NK-92 (cell line): ENCODE data around the gene TACC2.
"Not testable (repeated sequence)": the region's sequence is repeated elsewhere in the genome, so short reads cannot be mapped to it uniquely, and the experiment has no call there.

Experiments used
- DNase-seq: peaks from one replicate; lab custom pipeline; 2025; ENCODE audit not compliant: unreplicated experiment; lab: John Stamatoyannopoulos, UW

Gene TACC2

DNA sequence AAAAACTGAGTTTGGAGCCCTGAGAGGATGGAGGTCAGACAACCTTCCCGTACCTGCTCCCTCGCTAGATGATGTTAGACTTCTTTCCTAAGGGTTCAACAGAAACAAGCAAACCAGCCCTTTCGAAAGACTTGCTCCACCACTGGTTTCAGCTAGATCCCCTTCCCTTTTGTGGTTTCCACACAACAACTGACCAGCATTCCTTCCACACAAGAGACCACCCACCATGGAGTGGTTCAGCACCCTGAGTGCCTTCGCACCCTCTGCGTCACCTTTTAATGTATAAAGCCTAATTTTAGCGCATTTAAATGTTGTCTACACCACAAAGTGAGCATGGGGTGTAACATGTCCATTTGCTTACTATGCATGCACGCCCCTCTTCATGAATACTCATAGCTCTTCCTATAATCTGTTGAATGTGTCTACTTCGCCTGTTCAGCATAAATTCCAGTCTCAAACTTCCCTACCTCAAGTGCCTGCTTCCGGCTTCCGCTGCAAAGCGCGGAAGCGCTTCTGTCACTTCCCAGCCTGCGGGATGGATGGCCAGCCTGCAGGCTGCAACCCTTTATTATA, 69.0 kb downstream of the TACC2 start:
- no peak for DNase-seq

DNA sequence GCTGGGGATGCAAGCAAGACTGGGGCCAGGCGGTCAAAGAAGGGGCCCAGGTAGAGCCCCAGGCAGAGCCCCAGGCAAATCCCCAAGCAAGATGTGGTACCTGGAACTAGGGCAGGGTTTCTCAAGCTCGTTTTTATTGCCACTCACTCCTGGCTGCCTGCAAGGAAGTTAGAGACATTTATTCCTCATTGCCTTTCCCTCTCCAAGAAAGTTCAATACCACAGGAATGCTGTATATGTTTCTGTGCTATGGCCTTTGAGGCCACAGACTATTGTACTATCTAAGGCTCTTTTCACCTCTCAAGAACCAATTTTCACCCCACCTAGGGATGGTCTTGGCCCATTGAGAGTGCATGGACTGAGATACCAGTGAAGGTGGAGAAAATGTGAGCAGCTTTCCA, 71.3 kb downstream of the TACC2 start:
- DNase-seq, result no peak

DNA sequence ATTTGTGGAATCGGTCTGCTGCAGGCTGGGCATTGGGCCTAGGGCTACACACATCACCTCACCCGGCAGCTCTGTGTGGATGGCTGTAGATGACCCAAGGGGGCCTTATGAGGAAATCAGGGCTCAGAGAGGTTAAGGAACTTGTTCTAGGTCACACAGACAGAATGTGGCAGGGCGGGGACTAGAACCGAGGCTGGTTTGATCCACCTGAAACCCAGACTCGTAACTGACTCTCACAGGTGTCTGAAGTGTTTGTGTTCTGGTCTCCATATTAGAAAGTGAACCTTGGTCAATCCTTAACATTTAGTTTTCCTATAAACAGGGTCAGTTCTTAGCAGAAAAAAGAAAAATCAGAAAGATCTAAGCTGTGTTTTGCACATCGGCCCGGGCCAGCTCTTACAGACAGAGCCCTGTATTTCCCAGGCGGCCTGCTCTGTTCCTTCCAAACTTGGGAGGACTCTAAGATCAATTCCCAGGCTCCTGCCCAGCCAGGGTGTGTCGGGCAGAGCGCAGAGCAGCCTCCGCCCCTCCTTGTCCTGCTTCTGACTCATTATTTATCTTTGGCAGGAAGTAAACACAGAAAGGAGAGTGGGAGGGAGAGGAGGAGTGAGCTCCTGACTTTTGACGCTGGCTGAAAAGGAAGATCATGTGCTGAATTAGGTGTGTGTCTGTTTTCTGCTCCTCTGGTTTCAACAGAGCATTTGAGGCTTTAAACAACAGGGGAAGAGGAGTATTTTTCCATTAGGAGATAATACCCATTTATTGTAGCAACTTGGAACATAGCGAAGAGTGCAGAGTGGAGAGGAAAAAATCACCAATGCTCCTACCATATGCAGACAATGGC, 74.1 kb downstream of the TACC2 start:
- DNase-seq, result no peak

DNA sequence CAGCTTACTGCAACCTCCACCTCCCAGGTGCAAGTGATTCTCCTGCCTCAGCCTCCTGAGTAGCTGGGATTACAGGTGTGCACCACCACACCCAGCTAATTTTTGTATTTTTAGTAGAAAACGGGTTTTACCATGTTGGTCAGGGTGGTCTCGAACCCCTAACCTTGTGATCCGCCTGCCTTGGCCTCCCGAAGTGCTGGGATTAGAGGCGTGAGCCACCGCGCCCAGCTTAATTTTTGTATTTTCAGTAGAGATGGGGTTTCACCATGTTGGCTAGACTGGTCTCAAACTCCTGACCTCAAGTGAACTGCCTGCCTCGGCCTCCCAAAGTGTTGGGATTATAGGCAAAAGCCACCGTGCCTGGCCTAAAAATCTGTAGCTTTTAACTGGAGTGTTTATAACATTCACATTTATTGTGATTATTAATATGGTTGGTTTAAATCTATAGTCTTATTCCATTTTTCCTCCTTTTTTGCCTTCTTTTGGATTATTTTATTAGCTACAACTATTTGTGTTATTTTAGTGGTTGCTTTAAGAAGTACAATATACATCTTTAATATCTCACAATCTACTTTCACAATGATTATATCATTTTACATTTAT, 77.5 kb downstream of the TACC2 start:
- DNase-seq, result not testable (repeated sequence)

DNA sequence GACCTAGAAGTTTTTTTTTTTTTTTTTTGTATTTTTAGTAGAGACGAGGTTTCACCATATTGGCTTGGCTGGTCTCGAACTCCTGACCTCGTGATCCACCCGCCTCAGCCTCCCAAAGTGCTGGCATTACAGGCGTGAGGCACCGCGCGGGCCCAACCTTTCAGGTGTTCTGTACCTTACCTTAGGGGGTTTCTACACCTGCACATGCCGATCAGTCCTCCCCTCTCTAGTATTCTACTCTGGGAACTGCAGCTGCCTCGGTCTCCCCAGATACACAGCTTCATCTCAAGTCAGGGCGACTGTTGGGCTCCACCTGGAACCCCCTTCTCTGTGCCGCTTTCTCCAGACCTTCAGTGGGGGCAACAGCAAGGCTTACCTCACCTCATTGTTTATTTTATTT, 79.9 kb downstream of the TACC2 start:
- DNase-seq, result no peak

DNA sequence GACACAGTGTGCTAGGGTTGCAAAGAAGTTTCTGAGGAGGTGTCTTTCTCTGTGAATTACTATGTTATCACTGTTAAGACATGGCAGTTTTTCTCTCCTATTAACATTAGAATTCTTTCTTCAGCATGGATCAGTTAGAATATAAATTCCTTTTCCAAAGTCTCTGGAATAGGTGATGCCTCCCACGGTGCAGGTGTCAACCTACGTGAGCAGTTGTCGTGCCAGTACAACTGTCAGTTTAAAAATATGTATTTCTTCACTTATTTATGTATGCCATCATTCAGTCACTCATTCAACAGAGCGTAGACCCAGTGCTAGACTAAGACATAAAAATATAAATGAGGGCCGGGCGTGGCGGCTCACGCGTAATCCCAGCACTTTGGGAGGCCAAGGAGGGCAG, 83.5 kb downstream of the TACC2 start:
- no peak for DNase-seq

DNA sequence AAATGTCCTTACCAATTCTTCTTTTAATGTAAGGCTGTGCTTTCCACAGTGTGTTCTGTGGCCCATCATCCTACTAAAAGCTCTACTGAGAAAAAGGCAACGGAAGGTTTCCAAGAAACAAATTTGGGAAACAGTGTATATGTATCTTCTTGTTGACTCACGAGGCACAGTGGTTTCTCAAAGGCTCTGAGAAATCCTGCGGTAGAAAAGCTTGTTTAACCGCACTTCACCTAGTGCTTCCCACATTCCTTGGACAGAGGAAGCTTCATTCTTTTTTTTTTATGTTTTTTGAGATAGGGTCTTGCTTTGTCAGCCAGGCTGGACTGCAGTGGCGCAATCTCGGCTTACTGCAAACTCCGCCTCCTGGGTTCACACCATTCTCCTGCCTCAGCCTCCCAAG, 84.5 kb downstream of the TACC2 start:
- DNase-seq, result no peak

DNA sequence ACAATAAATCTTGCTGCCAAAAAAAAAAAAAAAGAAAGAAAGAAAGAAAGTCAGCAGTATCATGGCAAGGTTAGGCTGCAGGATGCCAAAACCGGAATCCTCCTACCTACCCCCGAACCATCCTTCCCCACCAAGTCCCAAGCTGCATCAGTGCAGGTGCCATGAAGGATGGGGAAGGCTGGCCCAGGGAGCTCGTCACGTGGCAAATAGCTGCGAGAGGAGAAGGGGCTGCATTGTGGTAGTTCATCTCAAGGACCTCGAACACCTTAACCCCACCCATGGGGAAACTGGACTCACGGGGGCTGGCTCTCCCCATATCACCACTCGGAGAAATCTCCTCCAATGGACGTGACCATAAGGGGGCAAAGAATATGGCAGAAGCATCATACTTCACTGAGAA, 86.2 kb downstream of the TACC2 start:
- DNase-seq, result no peak

DNA sequence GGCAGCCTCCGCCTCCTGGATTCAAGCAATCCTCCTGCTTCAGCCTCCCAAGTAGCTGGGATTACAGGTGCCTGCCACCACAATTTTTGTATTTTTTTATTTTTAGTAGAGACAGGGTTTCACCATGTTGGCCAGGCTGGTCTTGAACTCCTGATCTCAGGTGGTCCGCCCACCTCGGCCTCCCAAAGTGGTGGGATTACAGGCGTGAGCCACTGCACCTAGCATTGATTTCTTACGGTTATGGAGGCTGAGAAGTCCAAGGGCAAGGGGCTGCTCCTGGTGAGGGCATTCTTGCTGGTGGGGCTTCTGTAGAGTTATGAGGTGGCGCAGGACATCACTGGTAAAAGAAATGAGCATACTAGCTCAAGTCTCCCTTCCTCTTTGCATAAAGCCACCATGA, 86.9 kb downstream of the TACC2 start:
- DNase-seq, result not testable (repeated sequence)

DNA sequence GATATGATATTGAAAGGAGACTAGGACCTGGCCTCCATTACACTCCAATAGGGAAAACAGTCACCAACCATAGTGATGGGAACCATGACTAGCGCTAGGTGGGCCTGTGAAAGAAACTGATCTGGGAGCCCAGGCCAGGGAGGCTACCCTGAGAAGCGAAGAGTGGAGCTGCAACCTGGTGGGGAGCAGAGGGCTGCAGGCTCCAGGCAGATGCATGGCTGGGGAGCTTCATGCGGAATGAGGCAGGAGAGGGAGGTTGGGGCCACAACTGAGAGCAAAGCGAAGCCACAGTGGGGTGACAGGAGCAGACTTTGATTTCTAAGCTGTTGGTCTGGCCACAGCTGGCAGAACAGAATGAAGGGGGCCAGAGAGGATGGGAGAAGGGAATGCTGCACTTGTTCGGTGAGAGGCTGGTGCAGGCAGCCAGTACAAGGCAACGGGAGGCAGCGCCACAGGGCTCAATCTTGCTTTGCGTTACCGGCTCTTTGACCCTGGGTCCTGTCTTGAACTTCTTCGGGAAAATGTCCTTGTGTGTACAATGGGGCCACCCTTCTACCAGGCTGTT, 88.4 kb downstream of the TACC2 start:
- DNase-seq, result no peak

DNA sequence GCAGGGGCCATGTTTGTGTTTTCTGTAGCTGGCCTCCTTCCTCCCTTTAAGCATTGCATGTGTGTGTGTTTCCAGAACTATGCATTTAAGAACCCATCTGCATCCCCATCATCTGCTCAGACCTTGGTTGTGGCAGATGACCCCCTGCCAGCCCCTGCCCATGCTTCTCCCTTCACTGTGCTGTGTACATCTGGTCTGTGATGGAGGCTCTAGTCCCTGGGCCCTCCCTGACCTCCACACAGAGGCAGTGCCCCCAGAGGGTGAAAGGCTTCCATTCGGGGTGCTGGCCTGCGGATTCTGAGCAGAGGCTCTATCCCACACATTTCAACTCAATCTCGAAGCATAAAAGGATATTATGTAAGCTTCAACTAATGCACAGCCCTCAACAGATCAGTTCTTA, 89.4 kb downstream of the TACC2 start:
- DNase-seq, result no peak

DNA sequence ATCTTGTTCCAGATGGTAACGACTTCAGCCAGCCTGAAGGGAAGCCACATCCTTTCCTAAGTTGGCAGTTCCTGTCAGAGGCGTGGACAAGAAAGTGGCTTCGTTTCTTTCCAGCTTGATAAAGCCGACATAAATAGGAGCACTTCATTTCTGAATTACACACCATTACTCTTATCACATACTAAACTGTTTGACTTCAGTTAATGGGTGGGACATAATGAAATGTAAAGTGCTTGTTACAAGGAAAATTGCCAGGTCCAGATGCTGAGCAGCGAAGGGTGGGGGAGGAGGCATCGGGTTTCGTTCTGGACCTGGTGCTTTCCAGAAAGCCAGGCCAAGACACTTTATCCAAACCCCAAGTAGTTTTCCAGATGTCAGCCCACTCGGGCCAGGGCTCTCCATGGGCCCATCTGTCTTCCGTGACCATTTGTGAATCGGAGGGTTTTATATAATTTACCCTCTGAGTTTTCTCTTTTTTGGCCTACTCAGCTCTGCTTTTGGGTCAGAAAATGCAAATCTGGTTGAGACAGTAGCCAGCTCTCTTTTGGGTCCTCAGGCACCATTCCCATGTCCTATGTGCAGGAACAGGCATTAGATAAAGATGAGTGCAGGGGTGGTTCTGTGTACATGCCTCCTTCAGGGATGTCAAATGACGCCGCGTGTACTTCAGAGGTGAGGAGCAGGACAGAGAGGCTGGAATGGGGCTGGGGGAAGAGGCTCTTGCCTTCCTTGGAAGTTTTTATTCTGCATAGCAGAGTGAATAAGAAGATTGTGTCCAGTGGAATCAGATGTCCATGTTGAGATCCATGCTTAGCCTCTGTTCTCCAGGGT, 90.2 kb downstream of the TACC2 start:
- no peak for DNase-seq

DNA sequence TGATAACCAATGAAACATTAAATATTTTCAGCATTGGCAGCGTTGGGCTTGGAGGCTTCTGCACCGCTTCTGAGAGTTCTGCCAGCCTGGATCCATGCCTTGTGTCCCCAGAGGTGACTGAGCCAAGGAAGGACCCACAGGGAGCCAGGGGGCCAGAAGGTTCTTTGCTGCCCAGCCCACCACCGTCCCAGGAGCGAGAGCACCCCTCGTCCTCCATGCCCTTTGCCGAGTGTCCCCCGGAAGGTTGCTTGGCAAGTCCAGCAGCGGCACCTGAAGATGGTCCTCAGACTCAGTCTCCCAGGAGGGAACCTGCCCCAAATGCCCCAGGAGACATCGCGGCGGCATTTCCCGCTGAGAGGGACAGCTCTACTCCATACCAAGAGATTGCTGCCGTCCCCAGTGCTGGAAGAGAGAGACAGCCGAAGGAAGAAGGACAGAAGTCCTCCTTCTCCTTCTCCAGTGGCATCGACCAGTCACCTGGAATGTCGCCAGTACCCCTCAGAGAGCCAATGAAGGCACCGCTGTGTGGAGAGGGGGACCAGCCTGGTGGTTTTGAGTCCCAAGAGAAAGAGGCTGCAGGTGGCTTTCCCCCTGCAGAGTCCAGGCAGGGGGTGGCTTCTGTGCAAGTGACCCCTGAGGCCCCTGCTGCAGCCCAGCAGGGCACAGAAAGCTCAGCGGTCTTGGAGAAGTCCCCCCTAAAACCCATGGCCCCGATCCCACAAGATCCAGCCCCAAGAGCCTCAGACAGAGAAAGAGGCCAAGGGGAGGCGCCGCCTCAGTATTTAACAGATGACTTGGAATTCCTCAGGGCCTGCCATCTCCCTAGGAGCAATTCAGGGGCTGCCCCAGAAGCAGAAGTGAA, 93.9 kb downstream of the TACC2 start:
- no peak for DNase-seq

DNA sequence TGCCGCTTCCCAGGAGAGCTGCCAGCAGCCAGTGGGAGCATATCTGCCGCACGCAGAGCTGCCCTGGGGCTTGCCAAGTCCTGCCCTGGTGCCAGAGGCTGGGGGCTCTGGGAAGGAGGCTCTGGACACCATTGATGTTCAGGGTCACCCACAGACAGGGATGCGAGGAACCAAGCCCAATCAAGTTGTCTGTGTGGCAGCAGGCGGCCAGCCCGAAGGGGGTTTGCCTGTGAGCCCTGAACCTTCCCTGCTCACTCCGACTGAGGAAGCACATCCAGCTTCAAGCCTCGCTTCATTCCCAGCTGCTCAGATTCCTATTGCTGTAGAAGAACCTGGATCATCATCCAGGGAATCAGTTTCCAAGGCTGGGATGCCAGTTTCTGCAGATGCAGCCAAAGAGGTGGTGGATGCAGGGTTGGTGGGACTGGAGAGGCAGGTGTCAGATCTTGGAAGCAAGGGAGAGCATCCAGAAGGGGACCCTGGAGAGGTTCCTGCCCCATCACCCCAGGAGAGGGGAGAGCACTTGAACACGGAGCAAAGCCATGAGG, 94.6 kb downstream of the TACC2 start:
- no peak for DNase-seq

DNA sequence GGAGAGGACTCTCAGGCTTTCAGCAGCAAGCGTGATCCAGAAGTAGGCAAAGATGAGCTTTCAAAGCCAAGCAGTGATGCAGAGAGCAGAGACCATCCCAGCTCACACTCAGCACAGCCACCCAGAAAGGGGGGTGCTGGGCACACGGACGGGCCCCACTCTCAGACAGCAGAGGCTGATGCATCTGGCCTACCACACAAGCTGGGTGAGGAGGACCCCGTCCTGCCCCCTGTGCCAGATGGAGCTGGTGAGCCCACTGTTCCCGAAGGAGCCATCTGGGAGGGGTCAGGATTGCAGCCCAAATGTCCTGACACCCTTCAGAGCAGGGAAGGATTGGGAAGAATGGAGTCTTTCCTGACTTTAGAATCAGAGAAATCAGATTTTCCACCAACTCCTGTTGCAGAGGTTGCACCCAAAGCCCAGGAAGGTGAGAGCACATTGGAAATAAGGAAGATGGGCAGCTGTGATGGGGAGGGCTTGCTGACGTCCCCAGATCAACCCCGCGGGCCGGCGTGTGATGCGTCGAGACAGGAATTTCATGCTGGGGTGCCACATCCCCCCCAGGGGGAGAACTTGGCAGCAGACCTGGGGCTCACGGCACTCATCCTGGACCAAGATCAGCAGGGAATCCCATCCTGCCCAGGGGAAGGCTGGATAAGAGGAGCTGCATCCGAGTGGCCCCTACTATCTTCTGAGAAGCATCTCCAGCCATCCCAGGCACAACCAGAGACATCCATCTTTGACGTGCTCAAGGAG, 95.5 kb downstream of the TACC2 start:
- DNase-seq, result no peak

DNA sequence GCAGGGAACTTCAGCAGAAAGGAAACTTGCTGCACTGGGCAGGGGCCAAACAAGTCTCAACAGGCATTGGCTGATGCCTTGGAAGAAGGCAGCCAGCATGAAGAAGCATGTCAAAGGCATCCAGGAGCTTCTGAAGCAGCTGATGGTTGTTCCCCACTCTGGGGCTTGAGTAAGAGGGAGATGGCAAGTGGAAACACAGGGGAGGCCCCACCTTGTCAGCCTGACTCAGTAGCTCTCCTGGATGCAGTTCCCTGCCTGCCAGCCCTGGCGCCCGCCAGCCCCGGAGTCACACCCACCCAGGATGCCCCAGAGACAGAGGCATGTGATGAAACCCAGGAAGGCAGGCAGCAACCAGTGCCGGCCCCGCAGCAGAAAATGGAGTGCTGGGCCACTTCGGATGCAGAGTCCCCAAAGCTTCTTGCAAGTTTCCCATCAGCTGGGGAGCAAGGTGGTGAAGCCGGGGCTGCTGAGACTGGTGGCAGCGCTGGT, 96.5 kb downstream of the TACC2 start:
- DNase-seq, result no peak

DNA sequence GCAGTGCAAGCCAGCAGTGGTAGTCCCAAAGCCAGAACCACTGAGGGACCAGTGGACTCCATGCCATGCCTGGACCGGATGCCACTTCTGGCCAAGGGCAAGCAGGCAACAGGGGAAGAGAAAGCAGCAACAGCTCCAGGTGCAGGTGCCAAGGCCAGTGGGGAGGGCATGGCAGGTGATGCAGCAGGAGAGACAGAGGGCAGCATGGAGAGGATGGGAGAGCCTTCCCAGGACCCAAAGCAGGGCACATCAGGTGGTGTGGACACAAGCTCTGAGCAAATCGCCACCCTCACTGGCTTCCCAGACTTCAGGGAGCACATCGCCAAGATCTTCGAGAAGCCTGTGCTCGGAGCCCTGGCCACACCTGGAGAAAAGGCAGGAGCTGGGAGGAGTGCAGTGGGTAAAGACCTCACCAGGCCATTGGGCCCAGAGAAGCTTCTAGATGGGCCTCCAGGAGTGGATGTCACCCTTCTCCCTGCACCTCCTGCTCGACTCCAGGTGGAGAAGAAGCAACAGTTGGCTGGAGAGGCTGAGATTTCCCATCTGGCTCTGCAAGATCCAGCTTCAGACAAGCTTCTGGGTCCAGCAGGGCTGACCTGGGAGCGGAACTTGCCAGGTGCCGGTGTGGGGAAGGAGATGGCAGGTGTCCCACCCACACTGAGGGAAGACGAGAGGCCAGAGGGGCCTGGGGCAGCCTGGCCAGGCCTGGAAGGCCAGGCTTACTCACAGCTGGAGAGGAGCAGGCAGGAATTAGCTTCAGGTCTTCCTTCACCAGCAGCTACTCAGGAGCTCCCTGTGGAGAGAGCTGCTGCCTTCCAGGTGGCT, 97.7 kb downstream of the TACC2 start:
- DNase-seq, result no peak

DNA sequence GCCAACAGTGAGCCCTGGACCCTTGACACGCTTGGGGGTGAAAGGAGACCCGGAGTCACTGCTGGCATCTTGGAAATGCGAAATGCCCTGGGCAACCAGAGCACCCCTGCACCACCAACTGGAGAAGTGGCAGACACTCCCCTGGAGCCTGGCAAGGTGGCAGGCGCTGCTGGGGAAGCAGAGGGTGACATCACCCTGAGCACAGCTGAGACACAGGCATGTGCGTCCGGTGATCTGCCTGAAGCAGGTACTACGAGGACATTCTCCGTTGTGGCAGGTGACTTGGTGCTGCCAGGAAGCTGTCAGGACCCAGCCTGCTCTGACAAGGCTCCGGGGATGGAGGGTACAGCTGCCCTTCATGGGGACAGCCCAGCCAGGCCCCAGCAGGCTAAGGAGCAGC, 98.5 kb downstream of the TACC2 start:
- DNase-seq, result no peak
